T-helper 1 cell treated with Interleukin-12 subunit alpha and Interleukin-12 subunit beta and Interleukin-4 antibody, amounts not matched to agents 30 μg/mL and 1 μg/mL, for 36 hours (primary cell): Measurements from ENCODE around the gene PIP4K2A.
"Not testable (repeated sequence)": the region's sequence is repeated elsewhere in the genome, so short reads cannot be mapped to it uniquely, and the experiment has no call there.

Source experiments
- H3K27ac Mint-ChIP-seq: one replicate; pipeline ENCODE4 v1.8.0; 2021; ENCODE audit warnings: mild to moderate bottlenecking, mixed read lengths
- H3K27me3 Mint-ChIP-seq: one replicate; pipeline ENCODE4 v1.8.0; 2021; ENCODE audit warnings: low read depth, mixed read lengths
- H3K36me3 Mint-ChIP-seq: one replicate; pipeline ENCODE4 v1.8.0; 2021; ENCODE audit warnings: low read depth, mixed read lengths
- H3K4me1 Mint-ChIP-seq: one replicate; pipeline ENCODE4 v1.8.0; 2021; ENCODE audit warnings: low read depth, mixed read lengths
- H3K4me3 Mint-ChIP-seq: one replicate; pipeline ENCODE4 v1.8.0; 2021; ENCODE audit warnings: mild to moderate bottlenecking, moderate library complexity, mixed read lengths
- H3K9me3 Mint-ChIP-seq: one replicate; pipeline ENCODE4 v1.8.0; 2021; ENCODE audit warnings: mixed read lengths

PIP4K2A gene

DNA sequence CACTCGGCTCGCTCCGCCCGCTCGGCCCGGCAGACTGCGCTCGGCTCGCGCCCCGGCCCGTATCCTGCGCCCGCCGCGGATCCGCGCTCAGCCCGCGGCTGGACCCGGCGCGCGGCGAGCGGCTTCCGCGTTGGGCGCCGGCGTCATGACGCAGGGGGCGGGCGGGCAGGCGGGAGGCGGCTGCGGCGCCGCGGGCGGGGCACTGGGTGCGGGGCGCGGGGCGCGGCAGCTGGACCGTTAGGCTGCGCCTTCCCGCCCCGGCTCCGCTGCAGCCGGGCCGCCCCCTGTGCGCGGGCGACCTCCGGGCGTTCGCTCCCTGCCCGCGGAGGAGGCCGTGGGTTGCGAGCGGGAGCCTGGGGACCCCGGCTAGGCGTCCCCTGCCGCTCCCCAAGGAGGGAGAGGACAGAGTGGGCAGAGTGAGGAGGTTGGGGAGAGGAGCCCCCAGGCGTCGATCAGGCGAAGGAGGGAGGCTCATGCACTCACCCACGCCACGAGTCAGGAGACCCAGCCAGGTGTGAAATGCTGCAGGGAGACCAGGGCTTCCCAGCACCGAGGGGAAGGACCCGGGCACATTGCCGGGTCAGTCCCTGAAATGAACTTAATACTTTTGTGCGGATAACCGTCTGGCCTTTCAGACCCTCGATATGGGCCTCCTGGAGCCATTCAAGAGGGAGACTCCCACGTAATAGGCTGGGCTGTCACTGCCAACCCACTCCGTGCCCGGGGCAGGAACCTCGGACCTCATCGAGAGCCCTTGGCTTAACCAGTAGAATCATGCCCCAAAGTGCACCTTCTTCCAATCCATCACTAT, at the start of gene PIP4K2A:
Gene PIP4K2A, minus strand, starts transcription at position 100 of the 811 bp plus-strand sequence. CDS start 252 bp downstream, outside the sequence.
- Mint-ChIP-seq H3K4me3 (peak within 1 kb of the TSS; percentile 88), H3K9me3 (no peaks in the 10 kb centered on the region), H3K27ac (peak within 1 kb of the TSS; percentile 82), H3K4me1 (peaks cover 31% of the 10 kb centered on the region), H3K27me3 (peaks cover 10% of the 10 kb centered on the region), H3K36me3 (peaks cover 10% of the 10 kb centered on the region)

DNA sequence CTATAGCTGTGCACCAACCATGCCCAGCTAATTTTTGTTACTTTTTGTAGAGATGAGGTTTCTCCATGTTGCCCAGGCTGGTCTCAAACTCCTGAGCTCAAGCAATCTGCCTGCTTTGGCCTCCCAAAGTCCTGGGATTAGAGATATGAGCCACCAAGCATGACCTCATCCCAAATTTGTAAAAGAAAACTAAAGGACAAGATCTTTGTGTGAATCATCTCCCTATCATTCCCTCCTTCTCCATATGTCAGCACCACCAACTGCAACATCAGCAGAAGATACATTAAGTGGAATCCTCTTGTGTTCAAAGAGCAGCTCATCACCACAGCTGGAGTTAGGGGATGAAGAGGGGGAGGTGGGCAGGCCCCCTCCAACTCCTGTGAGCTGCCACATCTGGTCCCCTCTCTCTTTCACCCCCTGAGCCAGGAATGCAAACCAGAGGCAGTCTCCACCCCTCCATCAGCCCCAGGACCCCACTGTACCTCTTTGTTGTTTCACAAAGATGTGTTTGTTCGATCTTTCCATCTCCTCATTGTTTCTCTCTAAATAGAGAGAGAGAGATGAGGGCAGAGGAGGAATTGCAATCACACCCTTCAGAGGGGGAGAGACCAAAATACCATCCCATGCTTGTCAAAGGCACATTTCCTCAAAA, 47.3 kb upstream of the PIP4K2A start:
- no peaks in the 10 kb centered on the region for H3K9me3 Mint-ChIP-seq
- no peaks in the 10 kb centered on the region for H3K36me3 Mint-ChIP-seq
- no peaks in the 10 kb centered on the region for H3K4me1 Mint-ChIP-seq
- H3K27me3 Mint-ChIP-seq, result peaks cover 3% of the 10 kb centered on the region
- H3K4me3 Mint-ChIP-seq, result no peak overlapping the region
- H3K27ac Mint-ChIP-seq, result no peak overlapping the region

GRCh38 chr10:22760025-22760424, 45.6 kb upstream of the PIP4K2A start:
- H3K36me3 Mint-ChIP-seq, result no peaks in the 10 kb centered on the region
- H3K4me1 Mint-ChIP-seq, result no peaks in the 10 kb centered on the region
- H3K27ac Mint-ChIP-seq, result no peak overlapping the region
- no peak overlapping the region for H3K4me3 Mint-ChIP-seq
- peaks cover 3% of the 10 kb centered on the region for H3K27me3 Mint-ChIP-seq
- no peaks in the 10 kb centered on the region for H3K9me3 Mint-ChIP-seq

- H3K27ac Mint-ChIP-seq, result no peak overlapping the region
- H3K4me1 Mint-ChIP-seq, result no peaks in the 10 kb centered on the region
- no peaks in the 10 kb centered on the region for H3K9me3 Mint-ChIP-seq
- H3K27me3 Mint-ChIP-seq, result peaks cover 3% of the 10 kb centered on the region
- H3K4me3 Mint-ChIP-seq, result no peak overlapping the region
- no peaks in the 10 kb centered on the region for H3K36me3 Mint-ChIP-seq
These were observed 44.5 kb upstream of the PIP4K2A start for GRCh38 chr10:22758867-22759266.

- H3K4me1 Mint-ChIP-seq, result peaks cover 6% of the 10 kb centered on the region
- no peak overlapping the region for H3K27ac Mint-ChIP-seq
- no peak overlapping the region for H3K4me3 Mint-ChIP-seq
- no peaks in the 10 kb centered on the region for H3K27me3 Mint-ChIP-seq
- H3K9me3 Mint-ChIP-seq, result no peaks in the 10 kb centered on the region
- H3K36me3 Mint-ChIP-seq, result no peaks in the 10 kb centered on the region
These were observed 39.9 kb upstream of the PIP4K2A start for GRCh38 chr10:22754296-22754695.

- Mint-ChIP-seq H3K9me3 (no peaks in the 10 kb centered on the region), H3K27me3 (no peaks in the 10 kb centered on the region), H3K36me3 (no peaks in the 10 kb centered on the region), H3K4me3 (no peak overlapping the region), H3K27ac (no peak overlapping the region), H3K4me1 (peaks cover 6% of the 10 kb centered on the region)
These were observed 39.4 kb upstream of the PIP4K2A start for GRCh38 chr10:22753786-22754185.

DNA sequence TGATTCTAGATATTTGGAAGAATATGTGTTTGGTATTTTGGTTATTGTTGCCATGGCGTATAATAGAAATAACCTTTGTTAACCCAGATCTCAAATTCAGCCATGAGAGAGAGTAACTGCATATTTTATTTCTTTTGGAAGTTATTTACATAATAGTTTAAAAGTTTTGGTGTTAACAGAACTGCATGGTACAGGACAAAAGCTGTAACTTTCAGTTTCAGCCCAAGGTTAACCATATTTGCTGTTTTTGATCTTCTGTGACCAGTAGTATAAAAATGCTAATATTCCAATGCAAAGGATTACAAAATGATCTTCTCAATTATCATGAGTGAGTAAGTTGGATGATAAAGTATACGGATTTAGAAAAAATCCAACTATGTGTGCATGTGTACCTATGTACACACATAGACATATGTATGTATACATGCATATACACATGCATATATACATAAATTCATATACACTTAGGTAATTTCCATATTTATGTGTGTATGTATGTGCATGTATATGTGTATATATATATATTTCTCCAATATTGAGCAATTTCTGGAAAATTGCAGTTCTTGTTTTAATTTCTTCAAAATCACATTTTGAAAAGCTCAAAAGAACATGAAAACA, 38.0 kb upstream of the PIP4K2A start:
- Mint-ChIP-seq H3K27ac (no peak overlapping the region), H3K27me3 (no peaks in the 10 kb centered on the region), H3K4me3 (no peak overlapping the region), H3K36me3 (no peaks in the 10 kb centered on the region), H3K9me3 (no peaks in the 10 kb centered on the region), H3K4me1 (peaks cover 6% of the 10 kb centered on the region)

GRCh38 chr10:22750131-22750530, 35.8 kb upstream of the PIP4K2A start:
- Mint-ChIP-seq H3K4me3 (no peak overlapping the region), H3K27me3 (no peaks in the 10 kb centered on the region), H3K9me3 (no peaks in the 10 kb centered on the region), H3K36me3 (no peaks in the 10 kb centered on the region), H3K4me1 (peaks cover 6% of the 10 kb centered on the region), H3K27ac (no peak overlapping the region)

DNA sequence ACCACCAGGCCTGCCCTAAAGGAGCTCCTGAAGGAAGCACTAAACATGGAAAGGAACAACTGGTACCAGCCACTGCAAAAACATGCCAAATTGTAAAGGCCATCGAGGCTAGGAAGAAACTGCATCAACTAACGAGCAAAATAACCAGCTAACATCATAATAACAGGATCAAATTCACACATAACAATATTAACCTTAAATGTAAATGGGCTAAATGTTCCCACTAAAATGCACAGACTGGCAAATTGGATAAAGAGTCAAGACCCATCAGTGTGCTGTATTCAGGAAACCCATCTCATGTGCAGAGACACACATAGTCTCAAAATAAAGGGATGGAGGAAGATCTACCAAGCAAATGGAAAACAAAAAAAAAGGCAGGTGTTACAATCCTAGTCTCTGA, 30.5 kb upstream of the PIP4K2A start:
- H3K27me3 Mint-ChIP-seq, result peaks cover 12% of the 10 kb centered on the region
- H3K36me3 Mint-ChIP-seq, H3K4me3 Mint-ChIP-seq, H3K27ac Mint-ChIP-seq, H3K9me3 Mint-ChIP-seq, H3K4me1 Mint-ChIP-seq: not testable (repeated sequence)

- Mint-ChIP-seq H3K36me3 (no peaks in the 10 kb centered on the region), H3K4me3 (no peak overlapping the region), H3K27me3 (peaks cover 12% of the 10 kb centered on the region), H3K4me1 (no peaks in the 10 kb centered on the region), H3K9me3 (peaks cover 3% of the 10 kb centered on the region), H3K27ac (no peak overlapping the region)
These were observed 28.3 kb upstream of the PIP4K2A start for GRCh38 chr10:22742678-22743077.

- H3K4me3 Mint-ChIP-seq, H3K36me3 Mint-ChIP-seq, H3K9me3 Mint-ChIP-seq, H3K27ac Mint-ChIP-seq, H3K4me1 Mint-ChIP-seq: not testable (repeated sequence)
- peaks cover 12% of the 10 kb centered on the region for H3K27me3 Mint-ChIP-seq
These were observed 27.3 kb upstream of the PIP4K2A start for GRCh38 chr10:22741631-22742030.

DNA sequence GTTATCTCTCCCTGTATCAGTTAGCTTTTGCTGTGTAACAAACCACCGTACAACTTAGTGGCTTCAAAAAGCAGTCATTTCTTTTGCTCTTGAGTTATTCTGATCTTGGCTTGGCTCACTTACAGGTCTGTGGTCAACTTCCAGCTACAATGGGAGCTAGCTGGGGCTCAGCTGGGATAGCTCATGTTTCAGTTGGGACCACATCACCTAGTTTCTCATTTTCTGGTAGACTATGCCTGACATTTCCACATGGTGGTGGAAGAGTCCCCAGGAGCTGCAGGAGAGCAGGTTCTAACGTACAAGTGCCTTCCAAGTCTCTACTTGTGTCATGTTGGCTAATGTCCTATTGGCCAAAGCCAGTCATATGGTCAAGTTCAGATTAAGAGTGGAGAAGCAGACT, 25.8 kb upstream of the PIP4K2A start:
- Mint-ChIP-seq H3K9me3 (peaks cover 3% of the 10 kb centered on the region), H3K36me3 (no peaks in the 10 kb centered on the region)

DNA sequence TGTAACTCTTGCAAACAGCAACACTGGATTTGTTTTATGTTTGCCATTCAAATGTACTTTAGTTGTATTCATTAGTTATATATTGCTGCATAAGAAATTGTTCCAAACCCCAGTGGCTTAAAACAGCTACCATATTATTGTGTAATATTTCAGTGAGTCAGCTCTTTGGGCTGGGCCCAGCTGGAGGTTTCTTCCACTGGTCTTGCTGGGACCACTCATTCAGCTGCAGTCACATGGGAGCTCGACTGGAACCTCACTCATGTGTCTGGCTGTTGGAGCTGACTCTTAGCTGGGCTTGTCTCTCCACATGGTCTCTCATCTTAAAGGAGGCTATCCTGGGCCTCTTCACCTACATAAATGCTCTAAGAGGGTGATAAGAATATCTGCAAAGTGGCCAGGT, 23.2 kb upstream of the PIP4K2A start:
- Mint-ChIP-seq H3K27ac (no peak overlapping the region), H3K9me3 (peaks cover 3% of the 10 kb centered on the region), H3K27me3 (peaks cover 16% of the 10 kb centered on the region), H3K4me1 (no peaks in the 10 kb centered on the region), H3K4me3 (no peak overlapping the region), H3K36me3 (peaks cover 3% of the 10 kb centered on the region)

More for the DNA sequence above, 25.8 kb upstream of the PIP4K2A start:
- Mint-ChIP-seq H3K4me3 (no peak overlapping the region), H3K27me3 (peaks cover 12% of the 10 kb centered on the region), H3K4me1 (no peaks in the 10 kb centered on the region), H3K27ac (no peak overlapping the region)

GRCh38 chr10:22736134-22736533, 21.8 kb upstream of the PIP4K2A start:
- no peak overlapping the region for H3K4me3 Mint-ChIP-seq
- H3K4me1 Mint-ChIP-seq, result no peaks in the 10 kb centered on the region
- no peak overlapping the region for H3K27ac Mint-ChIP-seq
- peaks cover 3% of the 10 kb centered on the region for H3K9me3 Mint-ChIP-seq
- H3K27me3 Mint-ChIP-seq, result peaks cover 18% of the 10 kb centered on the region
- peaks cover 3% of the 10 kb centered on the region for H3K36me3 Mint-ChIP-seq

DNA sequence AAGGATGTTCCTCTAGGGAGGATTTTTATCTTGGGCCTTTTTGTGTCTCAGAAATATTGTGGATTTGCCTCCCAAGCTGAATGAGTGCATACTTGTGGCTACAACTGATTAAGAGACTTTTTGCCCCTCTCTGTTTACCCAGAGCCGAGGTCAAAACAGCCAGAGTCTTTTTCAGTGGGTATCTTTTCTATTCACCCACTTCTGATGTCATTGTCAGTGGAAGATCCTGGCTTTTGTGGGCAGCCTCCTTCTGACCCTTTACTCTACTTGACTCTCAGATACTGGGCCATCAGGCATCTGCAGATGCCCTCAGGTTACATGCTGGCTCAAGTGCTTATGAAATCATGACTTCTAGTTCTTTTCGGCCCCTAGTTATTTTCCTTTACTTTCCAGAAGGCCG, 19.6 kb upstream of the PIP4K2A start:
- H3K36me3 Mint-ChIP-seq, result peaks cover 3% of the 10 kb centered on the region
- H3K4me3 Mint-ChIP-seq, result no peak overlapping the region
- no peaks in the 10 kb centered on the region for H3K9me3 Mint-ChIP-seq
- H3K4me1 Mint-ChIP-seq, result no peaks in the 10 kb centered on the region
- peaks cover 15% of the 10 kb centered on the region for H3K27me3 Mint-ChIP-seq
- H3K27ac Mint-ChIP-seq, result no peak overlapping the region
